Stimulated activated CD8-positive, alpha-beta memory T cell treated with anti-CD3 and anti-CD28 coated beads, Interleukin-15, amount 100 ng/mL, for 4 hours (primary cell): ENCODE measurements around the gene EEA1.

Source experiments
- DNase-seq, 2 donors: peaks; one replicate each; pipeline ENCODE4 v3.0.0-alpha.2; 2020; ENCODE audit warnings: low read depth in 2 of 2

The EEA1 gene

DNA sequence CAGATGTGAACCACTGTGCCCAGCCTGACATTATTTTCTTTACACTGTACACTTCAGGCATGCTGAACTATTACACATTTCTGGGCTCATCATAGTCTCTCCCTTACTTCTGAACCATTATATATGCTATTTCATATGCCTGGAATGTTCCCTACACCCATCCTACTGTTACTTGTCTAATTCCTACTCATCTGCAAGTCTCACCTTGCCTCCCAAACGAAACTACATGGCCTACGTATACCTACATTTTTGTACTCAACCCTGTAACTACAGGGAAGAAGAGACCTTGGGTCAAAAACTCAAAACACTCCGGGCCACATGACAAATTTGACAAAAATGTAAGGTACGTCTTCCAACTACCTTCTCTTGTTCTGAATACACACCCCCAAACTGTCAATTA is 9.5 kb upstream of the EEA1 start:
- no peak for DNase-seq

GRCh38 chr12:92938018-92938417 is 8.9 kb upstream of the EEA1 start:
- DNase-seq = no peak

DNA sequence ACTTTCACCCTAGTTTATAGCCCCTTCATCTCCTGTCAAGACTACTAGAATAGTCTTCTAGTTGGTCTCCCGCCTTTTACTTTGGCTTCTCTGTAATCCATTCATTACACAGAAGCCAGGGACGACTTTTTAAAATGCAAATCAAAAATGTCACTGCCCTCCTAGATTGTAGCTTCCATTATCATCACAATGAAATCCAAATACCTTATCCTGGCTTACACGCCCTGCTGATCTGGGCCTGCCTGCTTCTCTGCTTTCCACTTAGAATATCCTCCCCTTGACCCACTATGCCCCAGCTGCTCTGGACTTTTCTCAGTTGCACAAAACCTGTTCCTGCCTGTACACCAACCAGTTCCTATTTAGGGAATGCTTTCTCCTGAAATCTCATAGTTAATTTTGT is 4.5 kb upstream of the EEA1 start:
- DNase-seq = no peak

DNA sequence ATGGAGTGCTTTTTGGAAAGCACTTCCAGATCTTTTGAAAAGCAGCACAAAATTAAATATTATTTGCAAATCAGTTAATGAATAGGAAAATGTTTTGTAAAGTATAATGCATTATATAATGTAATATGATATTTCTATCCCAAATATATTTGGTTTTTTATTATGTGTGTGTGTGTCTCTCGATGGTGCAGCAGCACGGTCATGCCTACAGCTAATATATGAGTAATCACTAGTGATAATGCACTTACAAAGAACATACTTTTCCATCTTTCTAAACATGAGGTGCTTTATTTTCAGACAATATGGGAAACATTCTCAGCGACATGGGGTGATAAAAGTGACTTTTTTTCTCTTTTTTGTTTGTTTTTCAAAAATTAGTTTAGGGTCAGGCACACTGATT is 1.3 kb upstream of the EEA1 start:
- no peak for DNase-seq

DNA sequence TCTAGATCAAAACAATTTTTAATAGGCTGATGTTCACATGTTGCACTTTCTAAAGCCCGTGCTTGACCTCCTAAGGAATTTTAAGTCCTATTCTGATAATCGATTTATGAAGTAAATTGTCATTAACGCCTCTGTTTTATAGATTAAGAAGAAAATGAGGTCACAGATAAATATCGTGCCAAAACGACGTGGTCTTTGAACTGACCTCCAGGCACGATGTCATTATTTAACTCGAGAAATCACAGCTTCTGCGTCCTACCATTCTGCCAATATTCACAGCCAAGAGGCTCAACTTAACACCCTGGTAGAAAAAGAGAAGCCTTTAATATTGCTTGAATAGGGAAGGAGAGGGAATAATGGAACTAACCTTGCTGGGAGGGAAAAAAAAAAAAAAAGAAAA is 888 bp upstream of the EEA1 start:
- DNase-seq = no peak

- peak; percentile 45 to 57 for DNase-seq
These were observed 604 bp downstream of the EEA1 start for GRCh38 chr12:92928421-92928961.

DNA sequence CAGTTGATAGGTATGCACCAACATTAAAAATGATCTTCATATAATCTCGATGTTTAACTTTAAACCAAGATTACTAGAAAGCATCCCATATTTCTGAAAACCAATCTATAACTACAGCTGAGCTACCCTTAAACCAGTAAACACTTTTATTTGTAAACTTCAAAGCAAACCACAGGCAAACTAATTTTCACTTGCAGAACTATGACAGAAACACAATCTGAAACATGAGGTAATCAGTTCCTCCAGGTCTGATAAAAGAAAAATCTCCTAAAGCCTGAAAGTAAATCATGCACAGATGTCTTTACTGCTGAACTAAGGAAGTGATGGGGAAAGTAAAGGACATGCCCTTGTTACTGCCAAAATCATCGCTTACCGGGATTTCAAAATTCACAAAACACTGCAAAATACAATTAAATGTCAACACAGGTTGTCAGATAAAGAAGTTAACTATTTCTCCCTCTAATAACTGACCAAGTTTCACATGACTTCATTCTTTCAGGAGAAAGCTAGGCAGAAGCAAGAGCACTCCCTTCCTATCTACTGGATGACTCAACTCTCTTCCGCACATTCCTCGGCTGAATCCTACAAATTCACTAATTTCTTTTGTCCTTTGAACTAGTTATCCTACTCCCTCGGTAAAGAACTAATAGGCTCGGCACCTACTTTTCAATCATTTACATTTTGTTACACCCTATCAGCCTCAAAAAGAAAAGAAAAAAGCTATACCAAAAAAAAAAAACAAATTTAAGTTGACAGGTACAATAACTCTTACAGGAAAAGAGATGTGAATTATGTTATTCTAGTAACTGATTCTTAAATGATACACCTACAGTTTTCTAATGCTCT is 1.4 kb downstream of the EEA1 start:
- DNase-seq = no peak

DNA sequence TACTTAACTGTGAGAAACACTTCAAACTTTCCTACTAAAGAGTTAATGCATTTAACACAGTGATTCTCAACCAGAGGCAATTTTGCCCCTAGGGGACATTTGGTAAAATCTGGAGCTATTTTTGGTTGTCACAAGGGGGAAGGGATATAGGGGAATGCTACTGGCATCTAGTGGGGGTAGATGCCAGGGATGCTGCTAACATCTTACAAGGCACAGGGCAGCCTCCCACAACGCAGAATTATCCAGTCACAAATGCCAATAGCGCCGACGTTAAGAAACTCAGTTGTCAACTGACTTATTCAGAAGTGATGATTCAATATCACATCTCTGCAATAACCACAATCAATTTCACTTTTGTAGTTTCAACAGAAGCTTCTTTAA is 2.0 kb downstream of the EEA1 start:
- peak; percentile 4 to 32 for DNase-seq

GRCh38 chr12:92926549-92926948 is 2.5 kb downstream of the EEA1 start:
- DNase-seq = no peak

DNA sequence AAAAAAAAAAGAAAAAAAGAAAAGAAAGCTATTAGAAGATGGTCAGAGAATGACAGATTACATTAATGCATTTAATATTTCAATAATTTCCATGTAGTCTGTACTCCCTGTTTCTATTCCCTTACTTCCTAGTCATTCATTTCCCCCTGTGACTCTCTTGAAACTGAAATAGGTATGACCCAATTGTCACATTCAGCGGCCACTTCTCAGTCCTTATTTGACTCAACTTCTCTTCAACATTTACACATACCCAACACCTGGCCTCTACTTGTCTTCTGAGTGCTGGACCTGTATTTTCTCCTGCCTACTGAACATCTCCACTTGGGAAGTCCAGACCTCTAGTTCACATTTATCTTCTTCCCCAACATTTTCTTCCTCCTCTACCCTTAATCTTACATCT is 7.2 kb downstream of the EEA1 start:
- DNase-seq = no peak

DNA sequence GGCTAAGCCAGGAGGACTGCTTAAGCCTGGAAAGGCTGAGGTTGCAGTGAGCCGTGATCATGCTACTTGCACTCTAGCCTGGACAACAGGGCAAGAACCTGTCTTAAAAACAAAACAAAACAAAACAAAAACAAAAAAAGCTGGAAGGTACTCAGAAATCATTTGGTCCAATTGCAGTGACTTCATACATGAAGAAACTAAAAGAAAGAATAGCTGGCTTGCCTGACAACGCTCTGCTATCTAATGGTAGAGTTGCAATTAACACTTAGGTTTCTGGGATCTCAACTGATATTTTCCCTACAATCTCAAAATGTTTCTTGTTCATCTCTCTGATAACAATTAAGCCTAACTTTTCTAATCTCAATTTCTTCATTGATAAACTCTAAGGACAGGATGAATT is 13.7 kb downstream of the EEA1 start:
- no peak for DNase-seq

DNA sequence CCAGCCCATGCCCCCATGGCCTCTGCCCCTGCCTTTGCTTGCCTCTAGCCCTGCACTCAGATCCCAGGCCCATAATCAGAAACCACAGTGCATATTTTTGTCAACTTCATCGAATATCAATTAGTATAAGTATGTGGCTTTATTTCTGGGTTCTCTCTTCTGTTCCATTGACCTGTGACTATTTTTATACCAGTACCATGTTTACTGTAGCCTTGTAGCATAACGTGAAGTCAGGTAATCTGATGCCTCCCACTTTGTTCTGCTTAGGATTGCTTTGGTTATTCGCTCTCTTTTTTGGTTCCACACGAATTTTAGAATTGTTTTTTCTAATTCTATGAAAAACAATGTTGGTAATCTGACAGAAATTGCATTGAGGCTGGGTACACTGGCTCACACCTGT is 14.9 kb downstream of the EEA1 start:
- no peak for DNase-seq

DNA sequence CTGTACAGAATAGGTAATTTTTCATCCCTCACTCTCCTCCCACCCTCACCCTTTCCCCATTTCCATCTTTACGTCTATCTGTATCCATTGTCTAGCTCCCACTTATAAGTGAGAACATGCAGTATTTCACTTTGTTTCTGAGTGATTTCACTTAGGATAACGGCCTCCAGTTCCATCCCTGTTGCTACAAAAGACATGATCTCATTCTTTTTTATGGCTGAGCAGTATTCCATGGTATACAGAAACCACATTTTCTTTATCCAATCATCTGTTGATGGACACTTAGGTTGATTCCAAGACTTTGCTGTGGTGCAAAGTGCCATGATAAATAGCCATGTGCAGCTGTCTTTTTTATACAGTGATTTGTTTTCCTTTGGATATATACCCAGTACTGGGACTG is 16.4 kb downstream of the EEA1 start:
- no peak for DNase-seq

DNA sequence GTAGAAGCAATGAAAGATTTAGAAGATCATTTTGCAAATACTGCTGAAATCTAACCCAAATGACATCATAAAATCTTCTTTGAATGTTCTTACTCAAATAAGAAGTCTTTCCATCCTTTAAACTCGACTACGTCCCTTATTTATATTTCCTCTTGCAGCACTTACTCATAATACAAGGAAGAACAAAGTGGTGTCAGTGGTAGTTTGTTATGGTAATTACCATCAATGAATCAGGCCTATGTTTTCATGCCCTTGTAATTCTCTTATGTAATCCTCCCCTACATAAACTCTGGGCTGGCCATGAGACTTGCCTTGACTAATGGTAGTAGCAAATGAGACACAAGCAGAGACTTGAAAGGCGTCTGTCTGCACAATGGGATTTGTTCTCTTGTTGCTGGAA is 17.0 kb downstream of the EEA1 start:
- DNase-seq = no peak

DNA sequence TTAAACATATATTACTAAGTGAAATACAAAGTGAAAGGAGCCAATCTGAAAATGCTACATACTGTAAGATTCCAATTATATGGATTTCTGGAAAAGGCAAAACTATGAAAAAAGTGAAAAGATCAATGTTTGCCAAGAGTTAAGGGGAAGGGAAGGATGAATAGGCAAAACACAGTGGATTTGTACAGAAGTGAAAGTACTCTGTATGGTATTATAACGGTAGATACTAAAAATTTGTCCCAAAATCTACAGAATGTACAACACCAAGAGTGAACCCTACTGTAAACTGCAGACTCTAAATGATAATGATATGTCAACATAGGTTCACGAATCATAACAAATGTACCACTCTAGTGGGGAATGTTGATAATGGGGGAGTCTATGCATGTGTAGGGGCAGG is 17.8 kb downstream of the EEA1 start:
- no peak for DNase-seq

- no peak for DNase-seq
These were observed 21.0 kb downstream of the EEA1 start for GRCh38 chr12:92908108-92908507.

DNA sequence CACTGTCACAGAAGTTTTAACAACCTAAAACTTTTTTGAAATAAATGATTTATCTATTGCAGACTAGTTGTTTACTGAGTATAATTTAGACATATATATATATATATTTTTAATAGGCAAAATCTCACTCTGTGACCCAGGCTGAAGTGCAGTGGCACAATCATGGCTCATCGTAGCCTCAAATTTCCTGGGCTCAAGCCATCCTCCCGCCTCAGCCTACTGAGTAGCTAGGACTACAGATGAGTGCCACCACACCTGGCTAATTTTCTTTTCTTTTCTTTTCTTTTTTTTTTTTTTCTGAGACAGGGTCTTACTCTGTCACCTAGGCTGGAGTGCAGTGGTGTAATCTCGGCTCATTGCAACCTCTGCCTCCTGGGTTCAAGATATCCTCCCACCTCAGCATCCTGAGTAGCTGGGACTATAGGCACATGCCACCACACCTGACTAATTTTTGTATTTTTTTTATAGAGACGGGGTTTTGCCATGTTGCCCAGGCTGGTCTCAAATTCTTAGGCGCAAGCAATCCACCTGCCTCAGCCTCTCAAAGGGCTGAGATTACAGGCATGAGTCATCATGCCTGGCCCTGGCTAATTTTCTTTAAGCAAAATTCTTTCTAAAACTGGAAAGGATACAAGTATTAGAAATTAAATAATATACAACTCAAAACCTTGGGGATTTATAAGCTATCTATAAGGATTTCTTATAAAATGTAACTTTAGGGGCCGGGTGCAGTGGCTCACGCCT is 23.1 kb downstream of the EEA1 start:
- no peak for DNase-seq

GRCh38 chr12:92905258-92905810 is 23.8 kb downstream of the EEA1 start:
- no peak for DNase-seq

GRCh38 chr12:92900941-92901340 is 28.2 kb downstream of the EEA1 start:
- no peak for DNase-seq

- no peak for DNase-seq
These were observed 29.6 kb downstream of the EEA1 start for GRCh38 chr12:92899386-92900001.

GRCh38 chr12:92898755-92899154 is 30.3 kb downstream of the EEA1 start:
- no peak for DNase-seq

GRCh38 chr12:92897844-92898243 is 31.3 kb downstream of the EEA1 start:
- no peak for DNase-seq
